Endothelial cell of umbilical vein (primary cell): ENCODE data around the gene PPFIA2.

Experiments
- CTCF ChIP-seq, 2 donors: IDR thresholded peaks; 1 replicate in 1 of 2; 2 replicates in 1 of 2; pipeline ENCODE4 v1.5.1; 2011; ENCODE audit warnings: low read length in 2 of 2, mild to moderate bottlenecking in 2 of 2, moderate library complexity in 2 of 2, control low read depth in 1 of 2, inconsistent platforms in 1 of 2, low read depth in 1 of 2; ENCODE audit not compliant: insufficient read depth in 1 of 2; ENCODE audit errors: extremely low read depth in 1 of 2
- EZH2 ChIP-seq: IDR thresholded peaks from 2 replicates; pipeline ENCODE4 v1.6.1; 2012; ENCODE audit warnings: borderline replicate concordance, low read depth, mild to moderate bottlenecking, moderate library complexity, low read length, inconsistent platforms; ENCODE audit not compliant: severe bottlenecking
- FOS ChIP-seq: IDR thresholded peaks from 2 replicates; pipeline ENCODE4 v1.6.1; 2011; ENCODE audit warnings: mild to moderate bottlenecking, low read length, moderate library complexity, borderline replicate concordance; ENCODE audit not compliant: insufficient read depth
- GATA2 ChIP-seq: IDR thresholded peaks from 2 replicates; pipeline ENCODE4 v1.7.0; 2011; ENCODE audit warnings: low read depth, mild to moderate bottlenecking, moderate library complexity, mixed read lengths, low read length; ENCODE audit not compliant: insufficient read length, insufficient read depth
- JUN ChIP-seq: IDR thresholded peaks from 2 replicates; pipeline ENCODE4 v1.6.1; 2011; ENCODE audit warnings: borderline replicate concordance, low read depth; ENCODE audit not compliant: insufficient read length, insufficient read depth
- MAX ChIP-seq: IDR thresholded peaks from 2 replicates; pipeline ENCODE4 v1.6.1; 2011; ENCODE audit not compliant: insufficient read depth, insufficient read length
- MYC ChIP-seq: IDR thresholded peaks from one replicate; pipeline ENCODE4 v1.6.1; 2011; ENCODE audit warnings: mild to moderate bottlenecking, low read depth, low read length
- POLR2A ChIP-seq: IDR thresholded peaks from 2 replicates; pipeline ENCODE4 v1.6.1; 2012; ENCODE audit warnings: low read depth, mild to moderate bottlenecking, control low read depth, low read length

- TF ChIP-seq CTCF (IDR thresholded peaks at IDR 0.05; ENCODE audit: extremely low read depth in 1 of 2, insufficient read depth in 1 of 2, low read depth in 1 of 2, low read length in 2 of 2) (no peak), POLR2A (no peak), MYC (no peak), MAX (no peak), JUN (no peak), EZH2 (no peak), FOS (no peak), GATA2 (no peak)
Measured at GRCh38 chr12:81403348-81403747, 355.8 kb downstream of the PPFIA2 start.
